SK-N-SH treated with all-trans-retinoic acid at 6 μM for 48 hours (cell line): ENCODE measurements around the gene KATNAL1.
"Not testable (repeated sequence)": the region's sequence is repeated elsewhere in the genome, so short reads cannot be mapped to it uniquely, and the experiment has no call there.

ENCODE experiments used
- ATAC-seq: fragments of 200-7000 bp; cut with Tn5 transposase; 3 replicates; pipeline ENCODE4 v1.9.1; 2020; ENCODE audit warnings: mild to moderate bottlenecking, moderate library complexity
- ARNTL ChIP-seq: fragments of 450-650 bp; formaldehyde crosslinking; IDR thresholded peaks from 2 replicates; pipeline ENCODE4 v1.5.0; 2020; ENCODE audit warnings: low read depth, mild to moderate bottlenecking, moderate library complexity, borderline replicate concordance
- BACH2 ChIP-seq: fragments of 250-450 bp; sonication (Bioruptor Pico); IDR thresholded peaks from 2 replicates; pipeline ENCODE4 v1.9.0; 2021; ENCODE audit warnings: mild to moderate bottlenecking, borderline replicate concordance
- CSDC2 ChIP-seq: fragments of 250-450 bp; sonication (Bioruptor Pico); IDR thresholded peaks from 2 replicates; pipeline ENCODE4 v1.5.0; 2020; ENCODE audit warnings: mild to moderate bottlenecking, moderate library complexity
- ESRRG ChIP-seq: fragments of 250-450 bp; sonication (Bioruptor Pico); IDR thresholded peaks from 2 replicates; pipeline ENCODE4 v1.6.1; 2021; ENCODE audit warnings: mild to moderate bottlenecking
- GLIS3 ChIP-seq: fragments of 250-450 bp; sonication (Bioruptor Pico); IDR thresholded peaks from 2 replicates; pipeline ENCODE4 v1.5.0; 2020; ENCODE audit warnings: mild to moderate bottlenecking, moderate library complexity
- ISL1 ChIP-seq: fragments of 250-450 bp; sonication (Bioruptor Pico); IDR thresholded peaks from 2 replicates; pipeline ENCODE4 v2.1.2; 2022; ENCODE audit warnings: mild to moderate bottlenecking, moderate library complexity
- OSR1 ChIP-seq: fragments of 250-450 bp; sonication (Bioruptor Pico); IDR thresholded peaks from 2 replicates; pipeline ENCODE4 v1.8.0; 2022; ENCODE audit warnings: moderate library complexity, mild to moderate bottlenecking, inconsistent platforms
- PPARA ChIP-seq: fragments of 250-450 bp; sonication (Bioruptor Pico); IDR thresholded peaks from 2 replicates; pipeline ENCODE4 v1.5.0; 2020; ENCODE audit warnings: mild to moderate bottlenecking, borderline replicate concordance
- RARB ChIP-seq: fragments of 250-450 bp; sonication (Bioruptor Pico); IDR thresholded peaks from 2 replicates; pipeline ENCODE4 v1.8.0; 2021; ENCODE audit warnings: mild to moderate bottlenecking, moderate library complexity
- SNAI2 ChIP-seq: fragments of 250-450 bp; sonication (Bioruptor Pico); IDR thresholded peaks from 2 replicates; pipeline ENCODE4 v1.5.0; 2020; ENCODE audit warnings: mild to moderate bottlenecking, moderate library complexity
- TCF4 ChIP-seq: fragments of 250-450 bp; sonication (Bioruptor Pico); IDR thresholded peaks from 2 replicates; pipeline ENCODE4 v1.8.0; 2021; ENCODE audit warnings: mild to moderate bottlenecking, moderate library complexity, borderline replicate concordance
- TOX ChIP-seq: fragments of 250-450 bp; sonication (Bioruptor Pico); IDR thresholded peaks from 2 replicates; pipeline ENCODE4 v1.8.0; 2021; ENCODE audit warnings: mild to moderate bottlenecking, moderate library complexity, borderline replicate concordance
- ZC3H10 ChIP-seq: fragments of 250-450 bp; sonication (Bioruptor Pico); IDR thresholded peaks from 2 replicates; pipeline ENCODE4 v1.5.1; 2021; ENCODE audit warnings: mild to moderate bottlenecking, moderate library complexity
- ZFP3 ChIP-seq: fragments of 250-450 bp; sonication (Bioruptor Pico); IDR thresholded peaks from 2 replicates; pipeline ENCODE4 v1.5.0; 2020; ENCODE audit warnings: mild to moderate bottlenecking, moderate library complexity
- ZFP30 ChIP-seq: fragments of 450-650 bp; formaldehyde crosslinking; IDR thresholded peaks from 2 replicates; pipeline ENCODE4 v1.5.0; 2022; ENCODE audit warnings: mild to moderate bottlenecking, moderate library complexity
- ZNF565 ChIP-seq: fragments of 450-650 bp; formaldehyde crosslinking; conservative IDR thresholded peaks from 2 replicates; pipeline ENCODE4 v1.5.0; 2020; ENCODE audit warnings: low read depth, mild to moderate bottlenecking, moderate library complexity
- ZNF8 ChIP-seq: fragments of 450-650 bp; formaldehyde crosslinking; IDR thresholded peaks from 2 replicates; pipeline ENCODE4 v1.5.0; 2020; ENCODE audit warnings: mild to moderate bottlenecking, moderate library complexity
- TF ChIP-seq, protein P1 (sequence below): fragments of 250-450 bp; sonication (Bioruptor Pico); IDR thresholded peaks from 2 replicates; pipeline ENCODE4 v1.5.1; 2020; ENCODE audit warnings: low read depth, mild to moderate bottlenecking, moderate library complexity
- TF ChIP-seq, protein P2 (sequence below): fragments of 250-450 bp; sonication (Bioruptor Pico); IDR thresholded peaks from 2 replicates; pipeline ENCODE4 v1.5.1; 2021; ENCODE audit warnings: mild to moderate bottlenecking, moderate library complexity
- TF ChIP-seq, protein P3 (sequence below): fragments of 250-450 bp; sonication (Bioruptor Pico); IDR thresholded peaks from 2 replicates; pipeline ENCODE4 v1.5.0; 2020; ENCODE audit warnings: mild to moderate bottlenecking, moderate library complexity
- TF ChIP-seq, protein P4 (sequence below): fragments of 250-450 bp; sonication (Bioruptor Pico); IDR thresholded peaks from 2 replicates; pipeline ENCODE4 v1.8.0; 2020; ENCODE audit warnings: mild to moderate bottlenecking, moderate library complexity, borderline replicate concordance

KATNAL1 gene

DNA sequence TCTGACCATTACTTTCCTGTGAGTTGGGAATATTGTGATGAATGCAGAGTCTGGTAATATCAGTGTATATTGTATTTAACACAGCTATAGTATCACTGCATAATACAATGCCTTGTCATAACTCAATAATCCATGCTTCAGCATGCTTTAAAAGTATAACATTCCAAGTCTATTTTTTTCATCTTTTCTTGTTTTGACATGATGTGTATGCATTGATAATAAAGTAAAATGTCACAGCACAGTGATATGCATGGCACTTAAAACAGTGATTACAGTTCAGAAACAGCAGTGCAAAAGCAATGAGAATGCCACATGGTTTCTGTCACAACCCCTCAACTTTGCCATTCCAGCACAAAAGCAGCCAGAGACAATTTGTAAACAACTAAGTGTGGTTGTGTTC is 17.8 kb downstream of the KATNAL1 start:
- TF ChIP-seq ISL1 (CRISPR knock-in tag) (peak; percentile 43), CSDC2 (CRISPR knock-in tag) (no peak)
- ATAC-seq: no peak

DNA sequence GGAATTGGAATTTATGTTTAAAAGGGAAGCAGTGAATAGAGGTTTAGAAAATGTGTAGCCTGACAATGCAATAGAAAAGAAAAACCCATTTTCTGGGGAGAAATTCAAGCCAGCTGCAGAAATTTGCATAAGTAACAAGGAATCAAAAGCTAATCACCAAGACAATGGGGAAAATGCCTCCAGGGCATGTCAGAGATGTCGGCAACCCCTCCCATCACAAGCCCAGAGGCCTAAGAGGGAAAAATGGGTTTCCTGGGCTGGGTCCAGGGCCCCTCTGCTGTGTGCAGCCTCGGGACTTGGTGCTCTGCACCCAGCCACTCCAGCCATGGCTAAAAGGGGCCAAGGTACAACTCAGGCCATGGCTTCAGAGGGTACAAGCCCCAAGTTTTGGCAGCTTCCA is 21.3 kb downstream of the KATNAL1 start:
- not testable (repeated sequence) for ATAC-seq

DNA sequence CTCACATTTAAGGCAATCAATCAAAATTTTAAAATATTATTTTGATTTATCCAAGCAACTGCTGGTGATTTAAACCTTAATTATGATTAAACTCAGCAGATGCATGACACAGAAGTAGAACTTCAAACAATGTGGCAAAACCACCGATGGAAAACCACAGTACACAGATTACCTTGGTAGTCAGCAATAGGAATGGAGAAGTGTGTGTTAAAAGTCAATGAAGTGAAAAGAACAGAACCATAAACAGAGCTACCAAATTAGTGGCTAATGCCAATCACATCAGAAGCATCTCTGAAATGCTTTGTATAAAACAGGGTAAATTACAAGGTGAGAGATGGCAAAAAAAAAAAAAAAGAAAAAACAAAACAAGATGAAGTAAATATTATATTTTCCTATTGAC is 31.2 kb downstream of the KATNAL1 start:
- no peak for TF ChIP-seq TCF4
- no peak for TF ChIP-seq TOX (CRISPR knock-in tag)
- TF ChIP-seq ZC3H10: no peak
- TF ChIP-seq ZNF565 (CRISPR knock-in tag): no peak
- TF ChIP-seq ARNTL (CRISPR knock-in tag): no peak
- TF ChIP-seq SNAI2 (CRISPR knock-in tag): no peak
- TF ChIP-seq ZNF8 (CRISPR knock-in tag): no peak
- no peak for TF ChIP-seq CSDC2 (CRISPR knock-in tag)
- TF ChIP-seq, protein P1, sequence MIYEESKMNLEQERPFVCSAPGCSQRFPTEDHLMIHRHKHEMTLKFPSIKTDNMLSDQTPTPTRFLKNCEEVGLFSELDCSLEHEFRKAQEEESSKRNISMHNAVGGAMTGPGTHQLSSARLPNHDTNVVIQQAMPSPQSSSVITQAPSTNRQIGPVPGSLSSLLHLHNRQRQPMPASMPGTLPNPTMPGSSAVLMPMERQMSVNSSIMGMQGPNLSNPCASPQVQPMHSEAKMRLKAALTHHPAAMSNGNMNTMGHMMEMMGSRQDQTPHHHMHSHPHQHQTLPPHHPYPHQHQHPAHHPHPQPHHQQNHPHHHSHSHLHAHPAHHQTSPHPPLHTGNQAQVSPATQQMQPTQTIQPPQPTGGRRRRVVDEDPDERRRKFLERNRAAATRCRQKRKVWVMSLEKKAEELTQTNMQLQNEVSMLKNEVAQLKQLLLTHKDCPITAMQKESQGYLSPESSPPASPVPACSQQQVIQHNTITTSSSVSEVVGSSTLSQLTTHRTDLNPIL (CRISPR knock-in tag): no peak
- TF ChIP-seq PPARA (CRISPR knock-in tag): no peak
- TF ChIP-seq, protein P2, sequence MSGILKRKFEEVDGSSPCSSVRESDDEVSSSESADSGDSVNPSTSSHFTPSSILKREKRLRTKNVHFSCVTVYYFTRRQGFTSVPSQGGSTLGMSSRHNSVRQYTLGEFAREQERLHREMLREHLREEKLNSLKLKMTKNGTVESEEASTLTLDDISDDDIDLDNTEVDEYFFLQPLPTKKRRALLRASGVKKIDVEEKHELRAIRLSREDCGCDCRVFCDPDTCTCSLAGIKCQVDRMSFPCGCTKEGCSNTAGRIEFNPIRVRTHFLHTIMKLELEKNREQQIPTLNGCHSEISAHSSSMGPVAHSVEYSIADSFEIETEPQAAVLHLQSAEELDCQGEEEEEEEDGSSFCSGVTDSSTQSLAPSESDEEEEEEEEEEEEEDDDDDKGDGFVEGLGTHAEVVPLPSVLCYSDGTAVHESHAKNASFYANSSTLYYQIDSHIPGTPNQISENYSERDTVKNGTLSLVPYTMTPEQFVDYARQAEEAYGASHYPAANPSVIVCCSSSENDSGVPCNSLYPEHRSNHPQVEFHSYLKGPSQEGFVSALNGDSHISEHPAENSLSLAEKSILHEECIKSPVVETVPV (CRISPR knock-in tag): no peak
- no peak for TF ChIP-seq BACH2 (CRISPR knock-in tag)
- TF ChIP-seq OSR1 (CRISPR knock-in tag): no peak
- TF ChIP-seq GLIS3 (CRISPR knock-in tag): no peak
- TF ChIP-seq, protein P3, sequence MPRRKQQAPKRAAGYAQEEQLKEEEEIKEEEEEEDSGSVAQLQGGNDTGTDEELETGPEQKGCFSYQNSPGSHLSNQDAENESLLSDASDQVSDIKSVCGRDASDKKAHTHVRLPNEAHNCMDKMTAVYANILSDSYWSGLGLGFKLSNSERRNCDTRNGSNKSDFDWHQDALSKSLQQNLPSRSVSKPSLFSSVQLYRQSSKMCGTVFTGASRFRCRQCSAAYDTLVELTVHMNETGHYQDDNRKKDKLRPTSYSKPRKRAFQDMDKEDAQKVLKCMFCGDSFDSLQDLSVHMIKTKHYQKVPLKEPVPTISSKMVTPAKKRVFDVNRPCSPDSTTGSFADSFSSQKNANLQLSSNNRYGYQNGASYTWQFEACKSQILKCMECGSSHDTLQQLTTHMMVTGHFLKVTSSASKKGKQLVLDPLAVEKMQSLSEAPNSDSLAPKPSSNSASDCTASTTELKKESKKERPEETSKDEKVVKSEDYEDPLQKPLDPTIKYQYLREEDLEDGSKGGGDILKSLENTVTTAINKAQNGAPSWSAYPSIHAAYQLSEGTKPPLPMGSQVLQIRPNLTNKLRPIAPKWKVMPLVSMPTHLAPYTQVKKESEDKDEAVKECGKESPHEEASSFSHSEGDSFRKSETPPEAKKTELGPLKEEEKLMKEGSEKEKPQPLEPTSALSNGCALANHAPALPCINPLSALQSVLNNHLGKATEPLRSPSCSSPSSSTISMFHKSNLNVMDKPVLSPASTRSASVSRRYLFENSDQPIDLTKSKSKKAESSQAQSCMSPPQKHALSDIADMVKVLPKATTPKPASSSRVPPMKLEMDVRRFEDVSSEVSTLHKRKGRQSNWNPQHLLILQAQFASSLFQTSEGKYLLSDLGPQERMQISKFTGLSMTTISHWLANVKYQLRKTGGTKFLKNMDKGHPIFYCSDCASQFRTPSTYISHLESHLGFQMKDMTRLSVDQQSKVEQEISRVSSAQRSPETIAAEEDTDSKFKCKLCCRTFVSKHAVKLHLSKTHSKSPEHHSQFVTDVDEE (CRISPR knock-in tag): no peak
- no peak for TF ChIP-seq ESRRG
- TF ChIP-seq ZFP3: no peak
- TF ChIP-seq RARB (CRISPR knock-in tag): no peak
- no peak for TF ChIP-seq ZFP30 (CRISPR knock-in tag)
- no peak for ATAC-seq

DNA sequence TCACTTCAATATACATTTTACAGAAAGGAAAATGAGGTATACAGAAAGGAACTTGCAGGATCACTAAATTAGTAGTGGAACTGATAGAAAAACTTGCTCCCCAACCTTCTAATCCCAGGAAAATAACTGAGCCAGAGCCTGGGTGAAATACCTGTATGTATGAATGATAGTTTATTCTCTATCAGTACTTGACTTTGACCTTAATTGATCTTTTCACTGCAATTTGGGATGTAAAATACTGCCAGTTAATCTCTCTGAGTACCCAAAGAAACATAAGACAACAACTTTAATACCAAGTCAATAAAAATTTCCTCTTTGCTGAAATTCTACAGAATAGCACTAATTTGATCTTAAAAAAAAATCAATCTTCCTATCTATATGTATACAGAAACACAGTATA is 33.3 kb downstream of the KATNAL1 start:
- no peak for ATAC-seq
- TF ChIP-seq, protein P3 (CRISPR knock-in tag): no peak
- TF ChIP-seq ZFP30 (CRISPR knock-in tag): no peak
- TF ChIP-seq, protein P4, sequence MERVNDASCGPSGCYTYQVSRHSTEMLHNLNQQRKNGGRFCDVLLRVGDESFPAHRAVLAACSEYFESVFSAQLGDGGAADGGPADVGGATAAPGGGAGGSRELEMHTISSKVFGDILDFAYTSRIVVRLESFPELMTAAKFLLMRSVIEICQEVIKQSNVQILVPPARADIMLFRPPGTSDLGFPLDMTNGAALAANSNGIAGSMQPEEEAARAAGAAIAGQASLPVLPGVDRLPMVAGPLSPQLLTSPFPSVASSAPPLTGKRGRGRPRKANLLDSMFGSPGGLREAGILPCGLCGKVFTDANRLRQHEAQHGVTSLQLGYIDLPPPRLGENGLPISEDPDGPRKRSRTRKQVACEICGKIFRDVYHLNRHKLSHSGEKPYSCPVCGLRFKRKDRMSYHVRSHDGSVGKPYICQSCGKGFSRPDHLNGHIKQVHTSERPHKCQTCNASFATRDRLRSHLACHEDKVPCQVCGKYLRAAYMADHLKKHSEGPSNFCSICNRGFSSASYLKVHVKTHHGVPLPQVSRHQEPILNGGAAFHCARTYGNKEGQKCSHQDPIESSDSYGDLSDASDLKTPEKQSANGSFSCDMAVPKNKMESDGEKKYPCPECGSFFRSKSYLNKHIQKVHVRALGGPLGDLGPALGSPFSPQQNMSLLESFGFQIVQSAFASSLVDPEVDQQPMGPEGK (CRISPR knock-in tag): no peak
- TF ChIP-seq ZNF8 (CRISPR knock-in tag): no peak
- TF ChIP-seq ZC3H10: no peak
- no peak for TF ChIP-seq TOX (CRISPR knock-in tag)
- TF ChIP-seq GLIS3 (CRISPR knock-in tag): no peak

DNA sequence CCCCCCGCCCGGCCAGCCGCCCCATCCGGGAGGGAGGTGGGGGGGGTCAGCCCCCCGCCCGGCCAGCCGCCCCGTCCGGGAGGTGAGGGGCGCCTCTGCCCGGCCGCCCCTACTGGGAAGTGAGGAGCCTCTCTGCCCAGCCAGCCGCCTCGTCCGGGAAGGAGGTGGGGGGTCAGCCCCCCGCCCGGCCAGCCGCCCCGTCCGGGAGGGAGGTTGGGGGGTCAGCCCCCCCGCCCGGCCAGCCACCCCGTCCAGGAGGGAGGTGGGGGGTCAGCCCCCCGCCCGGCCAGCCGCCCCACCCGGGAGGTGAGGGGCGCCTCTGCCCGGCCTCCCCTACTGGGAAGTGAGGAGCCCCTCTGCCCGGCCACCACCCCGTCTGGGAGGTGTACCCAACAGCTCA is 37.3 kb downstream of the KATNAL1 start:
- ATAC-seq: not testable (repeated sequence)
